Measurements from ENCODE around the gene INAFM2. TPM values are rescaled to one million over a fixed set of nuclear protein-coding genes. Genes with fewer than 3 reads are reported as not detected.

The INAFM2 gene
- total RNA-seq, 1 donor from 2014 or later: 18.2 TPM

DNA sequence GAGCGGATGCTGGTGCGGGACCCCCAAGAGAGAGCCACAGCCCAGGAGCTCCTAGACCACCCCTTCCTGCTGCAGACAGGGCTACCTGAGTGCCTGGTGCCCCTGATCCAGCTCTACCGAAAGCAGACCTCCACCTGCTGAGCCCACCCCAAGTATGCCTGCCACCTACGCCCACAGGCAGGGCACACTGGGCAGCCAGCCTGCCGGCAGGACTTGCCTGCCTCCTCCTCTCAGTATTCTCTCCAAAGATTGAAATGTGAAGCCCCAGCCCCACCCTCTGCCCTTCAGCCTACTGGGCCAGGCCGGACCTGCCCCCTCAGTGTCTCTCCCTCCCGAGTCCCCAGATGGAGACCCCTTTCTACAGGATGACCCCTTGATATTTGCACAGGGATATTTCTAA, 47.5 kb upstream of the INAFM2 start:
- no peak overlapping the region for H3K27ac Mint-ChIP-seq
- Histone ChIP-seq H2AFZ (replicated peaks) (no peak overlapping the region), H3K4me1 (peaks cover 14% of the 10 kb centered on the region), H3K27ac (no peak overlapping the region), H3K4me3 (no peak overlapping the region), H3F3A (ENCODE audit: low read depth) (peaks cover 12% of the 10 kb centered on the region), H3K27me3 (peaks cover 42% of the 10 kb centered on the region), H3K79me2 (ENCODE audit: low read depth) (no peaks in the 10 kb centered on the region), H3K4me2 (no peak overlapping the region), H4K20me1 (ENCODE audit: low read depth) (peaks cover 13% of the 10 kb centered on the region), H3K36me3 (no peaks in the 10 kb centered on the region), H3K9me3 (ENCODE audit: low read depth) (no peaks in the 10 kb centered on the region), H3K9ac (no peak overlapping the region)
- DNase-seq (ENCODE audit: low spot score): no peak
- no peak overlapping the region for H3K4me3 Mint-ChIP-seq
- no peaks in the 10 kb centered on the region for H3K9me3 Mint-ChIP-seq
- no peaks in the 10 kb centered on the region for H3K36me3 Mint-ChIP-seq
- H3K27me3 Mint-ChIP-seq (ENCODE audit: insufficient read depth, low read depth): peaks cover 38% of the 10 kb centered on the region
- TF ChIP-seq, protein P1, sequence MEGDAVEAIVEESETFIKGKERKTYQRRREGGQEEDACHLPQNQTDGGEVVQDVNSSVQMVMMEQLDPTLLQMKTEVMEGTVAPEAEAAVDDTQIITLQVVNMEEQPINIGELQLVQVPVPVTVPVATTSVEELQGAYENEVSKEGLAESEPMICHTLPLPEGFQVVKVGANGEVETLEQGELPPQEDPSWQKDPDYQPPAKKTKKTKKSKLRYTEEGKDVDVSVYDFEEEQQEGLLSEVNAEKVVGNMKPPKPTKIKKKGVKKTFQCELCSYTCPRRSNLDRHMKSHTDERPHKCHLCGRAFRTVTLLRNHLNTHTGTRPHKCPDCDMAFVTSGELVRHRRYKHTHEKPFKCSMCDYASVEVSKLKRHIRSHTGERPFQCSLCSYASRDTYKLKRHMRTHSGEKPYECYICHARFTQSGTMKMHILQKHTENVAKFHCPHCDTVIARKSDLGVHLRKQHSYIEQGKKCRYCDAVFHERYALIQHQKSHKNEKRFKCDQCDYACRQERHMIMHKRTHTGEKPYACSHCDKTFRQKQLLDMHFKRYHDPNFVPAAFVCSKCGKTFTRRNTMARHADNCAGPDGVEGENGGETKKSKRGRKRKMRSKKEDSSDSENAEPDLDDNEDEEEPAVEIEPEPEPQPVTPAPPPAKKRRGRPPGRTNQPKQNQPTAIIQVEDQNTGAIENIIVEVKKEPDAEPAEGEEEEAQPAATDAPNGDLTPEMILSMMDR (IDR thresholded peaks at IDR 0.05): no peak
- no peak for TF ChIP-seq EZH2phosphoT487 (IDR thresholded peaks at IDR 0.05)
- no peak for TF ChIP-seq EZH2 (IDR thresholded peaks at IDR 0.05)
- peaks cover 43% of the 10 kb centered on the region for H3K4me1 Mint-ChIP-seq

DNA sequence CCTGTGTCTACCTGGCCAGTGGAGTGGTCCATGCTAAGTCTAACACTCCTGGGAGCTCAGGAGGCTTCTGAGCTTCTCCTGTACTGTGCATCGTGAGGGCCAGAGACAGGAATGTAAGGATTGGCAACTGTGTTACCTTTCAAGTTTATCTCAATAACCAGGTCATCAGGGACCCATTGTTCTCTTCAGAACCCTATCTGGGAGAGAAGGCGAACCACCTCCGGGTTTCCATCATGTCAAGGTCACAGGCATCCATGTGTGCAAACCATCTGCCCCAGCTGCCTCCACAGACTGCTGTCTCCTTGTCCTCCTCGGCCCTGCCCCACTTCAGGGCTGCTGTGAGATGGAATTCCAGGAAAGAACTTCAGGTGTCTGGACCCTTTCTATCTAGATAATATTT, 46.6 kb upstream of the INAFM2 start:
- Mint-ChIP-seq H3K4me3 (no peak overlapping the region), H3K9me3 (no peaks in the 10 kb centered on the region), H3K36me3 (no peaks in the 10 kb centered on the region), H3K4me1 (peaks cover 43% of the 10 kb centered on the region), H3K27ac (peak overlapping the region; percentile 72), H3K27me3 (ENCODE audit: insufficient read depth, low read depth) (peaks cover 41% of the 10 kb centered on the region)
- Histone ChIP-seq H3K79me2 (ENCODE audit: low read depth) (no peaks in the 10 kb centered on the region), H3K4me1 (peaks cover 14% of the 10 kb centered on the region), H3K4me2 (no peak overlapping the region), H3K36me3 (no peaks in the 10 kb centered on the region), H2AFZ (replicated peaks) (no peak overlapping the region), H3K27me3 (peaks cover 52% of the 10 kb centered on the region), H3K4me3 (no peak overlapping the region), H3K27ac (no peak overlapping the region), H3F3A (ENCODE audit: low read depth) (peaks cover 15% of the 10 kb centered on the region), H4K20me1 (ENCODE audit: low read depth) (peaks cover 19% of the 10 kb centered on the region), H3K9ac (no peak overlapping the region), H3K9me3 (ENCODE audit: low read depth) (no peaks in the 10 kb centered on the region)
- TF ChIP-seq EZH2 (IDR thresholded peaks at IDR 0.05): no peak
- TF ChIP-seq, protein P1 (IDR thresholded peaks at IDR 0.05): no peak
- no peak for TF ChIP-seq EZH2phosphoT487 (IDR thresholded peaks at IDR 0.05)
- DNase-seq (ENCODE audit: low spot score): no peak

DNA sequence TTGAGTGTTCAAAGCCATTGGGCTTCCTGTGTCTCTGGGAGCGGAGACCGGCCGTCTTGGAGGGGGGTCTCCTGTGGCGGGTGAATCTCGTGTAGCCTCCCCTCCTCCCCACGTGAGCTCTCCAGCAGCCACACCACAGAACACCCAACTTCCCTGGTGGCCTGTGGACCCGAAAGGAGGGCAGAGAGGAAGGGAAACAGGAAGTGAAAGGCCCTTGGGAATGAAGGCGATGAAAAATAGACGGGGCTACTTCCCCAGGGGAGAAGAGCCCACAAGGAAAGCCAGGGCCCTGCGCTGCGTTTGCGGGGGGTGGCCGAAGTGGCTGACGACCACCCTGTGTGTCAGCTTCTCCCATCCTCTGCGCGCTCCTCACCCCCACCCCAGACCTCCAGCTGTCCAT, 46.0 kb upstream of the INAFM2 start:
- Mint-ChIP-seq H3K27me3 (ENCODE audit: insufficient read depth, low read depth) (peaks cover 39% of the 10 kb centered on the region), H3K36me3 (no peaks in the 10 kb centered on the region), H3K4me1 (peaks cover 40% of the 10 kb centered on the region), H3K9me3 (no peaks in the 10 kb centered on the region), H3K27ac (no peak overlapping the region), H3K4me3 (no peak overlapping the region)
- Histone ChIP-seq H3K36me3 (no peaks in the 10 kb centered on the region), H3K9ac (no peak overlapping the region), H3K9me3 (ENCODE audit: low read depth) (no peaks in the 10 kb centered on the region), H3K27ac (no peak overlapping the region), H3K4me1 (peaks cover 18% of the 10 kb centered on the region), H4K20me1 (ENCODE audit: low read depth) (peaks cover 19% of the 10 kb centered on the region), H2AFZ (replicated peaks) (no peak overlapping the region), H3K4me3 (no peak overlapping the region), H3K79me2 (ENCODE audit: low read depth) (no peaks in the 10 kb centered on the region), H3F3A (ENCODE audit: low read depth) (peaks cover 15% of the 10 kb centered on the region), H3K4me2 (no peak overlapping the region), H3K27me3 (peaks cover 57% of the 10 kb centered on the region)
- TF ChIP-seq EZH2phosphoT487 (IDR thresholded peaks at IDR 0.05): no peak
- TF ChIP-seq, protein P1 (IDR thresholded peaks at IDR 0.05): no peak
- no peak for TF ChIP-seq EZH2 (IDR thresholded peaks at IDR 0.05)
- no peak for DNase-seq (ENCODE audit: low spot score)
